H1 (cell line): ENCODE measurements around the gene RBM17. TPM values are rescaled to one million over a fixed set of nuclear protein-coding genes. Genes with fewer than 3 reads are reported as not detected.
"Not testable (repeated sequence)": the region's sequence is repeated elsewhere in the genome, so short reads cannot be mapped to it uniquely, and the experiment has no call there.

ENCODE experiments used
- CTCF ChIA-PET: fragments of 300-600 bp; sonication (Branson Sonifier 250); formaldehyde crosslinking; loops from one replicate; lab custom pipeline; 2021; ENCODE audit not compliant: partially characterized antibody; lab: Charles Lee
- POLR2A ChIA-PET: fragments of 300-600 bp; sonication (Branson Sonifier 250); formaldehyde crosslinking; loops from one replicate; lab custom pipeline; 2021; ENCODE audit warnings: inconsistent platforms; ENCODE audit not compliant: partially characterized antibody; lab: Charles Lee
- DNase-seq, 2 experiments: peaks; one replicate each; pipeline versions ENCODE4 v3.0.0 to v3.0.0-alpha.2; 2010 to 2022; ENCODE audit warnings: low spot score in 2 of 2, low read depth in 1 of 2, mixed read lengths in 1 of 2
- FAIRE-seq: peaks from 2 replicates; lab custom pipeline; 2011; peaks lifted over from hg19 to GRCh38; lab: Jason Lieb, UNC
- H2AFZ ChIP-seq: 2 replicates; pipeline ENCODE4 v1.8.1; 2012; ENCODE audit warnings: low read length, inconsistent platforms
- H2AK5ac ChIP-seq: 2 replicates; pipeline ENCODE4 v1.6.1; 2013; ENCODE audit warnings: low read depth, low read length
- H2BK120ac ChIP-seq: replicated peaks from 2 replicates; pipeline ENCODE3; 2013; ENCODE audit warnings: low read depth, low read length, inconsistent platforms
- H2BK12ac ChIP-seq: 2 replicates; pipeline ENCODE4 v1.6.1; 2013; ENCODE audit warnings: low read depth, low read length
- H2BK15ac ChIP-seq: 2 replicates; pipeline ENCODE4 v1.6.1; 2013; ENCODE audit warnings: low read length
- H2BK20ac ChIP-seq: 2 replicates; pipeline ENCODE4 v1.6.1; 2013; ENCODE audit warnings: low read length
- H2BK5ac ChIP-seq: 2 replicates; pipeline ENCODE4 v1.6.1; 2013; ENCODE audit warnings: low read depth, low read length
- H3K14ac ChIP-seq: 2 replicates; pipeline ENCODE4 v1.6.1; 2013; ENCODE audit warnings: inconsistent platforms; ENCODE audit not compliant: insufficient read length
- H3K18ac ChIP-seq: 2 replicates; pipeline ENCODE4 v1.6.1; 2013; ENCODE audit warnings: low read length; ENCODE audit errors: extremely low read depth
- H3K23ac ChIP-seq: 2 replicates; pipeline ENCODE4 v1.6.1; 2013; ENCODE audit warnings: inconsistent platforms; ENCODE audit not compliant: insufficient read length
- H3K23me2 ChIP-seq: 2 replicates; pipeline ENCODE4 v1.6.1; 2013; ENCODE audit warnings: low read depth, low read length
- H3K27ac ChIP-seq: 2 replicates; pipeline ENCODE4 v1.6.1; 2011; ENCODE audit warnings: low read depth, low read length, inconsistent platforms
- H3K27me3 ChIP-seq, 4 experiments: replicated peaks in 1 of 4; 1 replicate in 1 of 4; 2 replicates in 3 of 4; pipeline versions ENCODE4 v1.6.1 to v1.8.1; 2011 to 2013; ENCODE audit warnings: low read length in 3 of 4, mild to moderate bottlenecking in 3 of 4, inconsistent platforms in 2 of 4, mixed read lengths in 2 of 4, moderate library complexity in 1 of 4; ENCODE audit not compliant: control insufficient read depth in 3 of 4, insufficient read depth in 3 of 4; ENCODE audit errors: extremely low read depth in 1 of 4
- H3K36me3 ChIP-seq, 4 experiments: 2 replicates each; pipeline versions ENCODE4 v1.6.1 to v1.8.1; 2011 to 2013; ENCODE audit warnings: mild to moderate bottlenecking in 4 of 4, low read length in 3 of 4, moderate library complexity in 2 of 4, control low read depth in 1 of 4, inconsistent platforms in 1 of 4; ENCODE audit not compliant: insufficient read depth in 4 of 4, control insufficient read depth in 2 of 4
- H3K4ac ChIP-seq: replicated peaks from 2 replicates; pipeline ENCODE3; 2013; ENCODE audit warnings: low read length, low read depth, mixed read lengths, inconsistent platforms; ENCODE audit not compliant: insufficient read length
- H3K4me1 ChIP-seq, 4 experiments: replicated peaks in 1 of 4; 1 replicate in 1 of 4; 2 replicates in 3 of 4; pipeline versions ENCODE4 v1.6.1 to v1.8.1; 2011 to 2013; ENCODE audit warnings: low read length in 3 of 4, inconsistent platforms in 2 of 4, mixed read lengths in 1 of 4; ENCODE audit not compliant: insufficient read depth in 4 of 4, control insufficient read depth in 3 of 4
- H3K4me2 ChIP-seq, 2 experiments: 2 replicates each; pipeline versions ENCODE4 v1.6.1 to v1.8.1; 2011 to 2013; ENCODE audit warnings: low read depth in 2 of 2, low read length in 2 of 2, control low read depth in 1 of 2, inconsistent platforms in 1 of 2, mild to moderate bottlenecking in 1 of 2; ENCODE audit not compliant: insufficient read depth in 1 of 2
- H3K4me3 ChIP-seq, 4 experiments: fragments of 200-600, 300-600 bp in 1 of 4; sonication (generic), shearing (Covaris generic), sonication (Bioruptor Twin) in 1 of 4; 2 replicates each; pipeline versions ENCODE4 v1.5.1 to v1.8.1; 2011 to 2016; ENCODE audit warnings: low read length in 4 of 4, low read depth in 3 of 4, control low read depth in 2 of 4, inconsistent platforms in 2 of 4, mild to moderate bottlenecking in 2 of 4, mixed read lengths in 1 of 4, moderate library complexity in 1 of 4; ENCODE audit not compliant: insufficient read depth in 2 of 4; ENCODE audit errors: extremely low read depth in 1 of 4
- H3K56ac ChIP-seq: replicated peaks from 2 replicates; pipeline ENCODE3; 2013; ENCODE audit warnings: low read depth, mild to moderate bottlenecking, mixed read lengths, low read length, inconsistent platforms; ENCODE audit not compliant: insufficient read length
- H3K79me1 ChIP-seq: 2 replicates; pipeline ENCODE4 v1.6.1; 2013; ENCODE audit warnings: low read depth, low read length, control low read depth
- H3K79me2 ChIP-seq, 2 experiments: 2 replicates each; pipeline versions ENCODE4 v1.6.1 to v1.8.1; 2012 to 2013; ENCODE audit warnings: low read length in 2 of 2, mild to moderate bottlenecking in 2 of 2, inconsistent platforms in 1 of 2; ENCODE audit not compliant: insufficient read depth in 2 of 2, control insufficient read depth in 1 of 2
- H3K9ac ChIP-seq, 4 experiments: replicated peaks in 1 of 4; 1 replicate in 1 of 4; 2 replicates in 3 of 4; pipeline versions ENCODE4 v1.6.1 to v1.8.1; 2011 to 2013; ENCODE audit warnings: low read depth in 3 of 4, low read length in 3 of 4, control low read depth in 2 of 4, mild to moderate bottlenecking in 2 of 4, moderate library complexity in 2 of 4, inconsistent platforms in 1 of 4; ENCODE audit errors: extremely low read depth in 1 of 4
- H3K9me3 ChIP-seq, 2 experiments: 2 replicates each; pipeline versions ENCODE4 v1.6.1 to v1.8.1; 2012 to 2013; ENCODE audit warnings: mild to moderate bottlenecking in 2 of 2, moderate library complexity in 2 of 2, control low read depth in 1 of 2, inconsistent platforms in 1 of 2, low read depth in 1 of 2, low read length in 1 of 2, mixed read lengths in 1 of 2; ENCODE audit not compliant: insufficient read depth in 2 of 2
- H4K20me1 ChIP-seq, 2 experiments: replicated peaks in 1 of 2; 2 replicates each; pipeline versions ENCODE3 to v1.8.1; 2011 to 2013; ENCODE audit warnings: inconsistent platforms in 2 of 2, low read length in 2 of 2, mild to moderate bottlenecking in 1 of 2; ENCODE audit not compliant: insufficient read depth in 2 of 2, control insufficient read depth in 1 of 2
- H4K5ac ChIP-seq: 2 replicates; pipeline ENCODE4 v1.6.1; 2013; ENCODE audit warnings: low read length, low read depth, mixed read lengths, inconsistent platforms; ENCODE audit not compliant: insufficient read length
- H4K8ac ChIP-seq: 2 replicates; pipeline ENCODE4 v1.8.0; 2013; ENCODE audit warnings: mild to moderate bottlenecking, moderate library complexity, low read length, inconsistent platforms; ENCODE audit not compliant: insufficient read depth; ENCODE audit errors: extremely low read depth
- H4K91ac ChIP-seq: replicated peaks from 2 replicates; pipeline ENCODE3; 2013; ENCODE audit warnings: low read length, mixed read lengths, inconsistent platforms; ENCODE audit not compliant: insufficient read length
- KDM4A ChIP-seq: IDR thresholded peaks from one replicate; pipeline ENCODE4 v1.7.1; 2012; ENCODE audit warnings: low read depth, mild to moderate bottlenecking, moderate library complexity, low read length, inconsistent platforms; ENCODE audit not compliant: severe bottlenecking
- WGBS, 2 experiments: shearing (Covaris generic) in 1 of 2; methylation state at CpG; one replicate each; pipeline versions ENCODE4 v1.1.6 to v1.1.7; 2013 to 2015; ENCODE audit warnings: low lambda C conversion rate in 2 of 2, mixed read lengths in 2 of 2, inconsistent platforms in 1 of 2, low coverage in 1 of 2, missing lambda C conversion rate in 1 of 2; ENCODE audit not compliant: insufficient replicate concordance in 2 of 2, insufficient coverage in 1 of 2, insufficient read length in 1 of 2; ENCODE audit errors: extremely low coverage in 1 of 2, missing lambda C conversion rate in 1 of 2; 5-methylcytosine and 5-hydroxymethylcytosine counted together
- polyA plus RNA-seq, 7 experiments: library from polyadenylated mRNA; depleted of rRNA in 3 of 7; stranded (reverse) in 5 of 7; unstranded in 2 of 7; fragments of >200 nt in 5 of 7; fragments of 200-250 nt in 2 of 7; gene quantifications; 1 replicate in 5 of 7; 2 replicates in 1 of 7; 4 replicates in 1 of 7; pipeline versions ENCODE4 v1.2.1 to v1.2.3, GENCODE V29; 2011 to 2013; ENCODE audit warnings: missing spikeins in 2 of 7, mixed read lengths in 2 of 7
- total RNA-seq: library from RNA; stranded (reverse); fragmentation: NEBNext Ultra II Directional; extraction: Animal tissue kit (Norgen Biotek cat#: 25700); gene quantifications from 2 replicates; pipeline ENCODE4 v1.2.1, GENCODE V29; 2021
- TF ChIP-seq, protein P1 (sequence below): IDR thresholded peaks from 2 replicates; pipeline ENCODE4 v1.6.1; 2012; ENCODE audit warnings: inconsistent platforms

Gene RBM17
- total and polyA plus RNA-seq, 2 of the 8 experiments (the other 6 are each of a cell fraction or from before 2014, with no cell fraction given): 15.7 to 128 TPM

DNA sequence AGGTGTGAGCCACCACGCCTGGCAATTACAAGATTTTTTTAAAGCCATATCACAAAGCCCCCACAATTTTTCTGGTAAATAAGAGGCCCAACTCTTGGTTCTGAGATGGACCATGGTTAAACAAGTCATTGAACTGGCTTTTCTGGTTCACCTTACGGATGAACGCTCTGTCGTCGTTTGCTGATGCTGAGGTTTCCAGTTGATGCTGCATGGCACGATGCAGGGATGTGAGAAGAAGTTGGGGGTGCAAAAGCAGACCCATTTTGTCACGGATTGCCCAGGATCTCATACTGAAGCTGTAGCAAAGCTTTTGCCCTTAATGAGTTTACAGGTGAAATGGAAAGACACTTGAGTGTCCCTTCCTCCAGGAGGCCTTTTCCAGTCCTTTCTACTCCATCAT lies 24.7 kb upstream of the RBM17 start (continued):
- no peak for TF ChIP-seq KDM4A
- TF ChIP-seq, protein P1, sequence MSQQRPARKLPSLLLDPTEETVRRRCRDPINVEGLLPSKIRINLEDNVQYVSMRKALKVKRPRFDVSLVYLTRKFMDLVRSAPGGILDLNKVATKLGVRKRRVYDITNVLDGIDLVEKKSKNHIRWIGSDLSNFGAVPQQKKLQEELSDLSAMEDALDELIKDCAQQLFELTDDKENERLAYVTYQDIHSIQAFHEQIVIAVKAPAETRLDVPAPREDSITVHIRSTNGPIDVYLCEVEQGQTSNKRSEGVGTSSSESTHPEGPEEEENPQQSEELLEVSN: no peak

- H4K20me1 ChIP-seq, H3K18ac ChIP-seq, H3K79me2 ChIP-seq, FAIRE-seq, H3K4ac ChIP-seq, H2BK15ac ChIP-seq, H3K79me1 ChIP-seq, H2BK120ac ChIP-seq, H3K36me3 ChIP-seq, CTCF ChIA-PET, H4K8ac ChIP-seq, H2BK20ac ChIP-seq, H3K56ac ChIP-seq, H3K4me1 ChIP-seq, DNase-seq, H3K27ac ChIP-seq, H3K14ac ChIP-seq, POLR2A ChIA-PET, H3K23me2 ChIP-seq, H3K4me3 ChIP-seq, H3K23ac ChIP-seq, H3K4me2 ChIP-seq, H4K5ac ChIP-seq, H2BK12ac ChIP-seq, H2BK5ac ChIP-seq, H4K91ac ChIP-seq, H3K27me3 ChIP-seq, H2AFZ ChIP-seq, H3K9ac ChIP-seq, H2AK5ac ChIP-seq, H3K9me3 ChIP-seq: not testable (repeated sequence)
- WGBS, 2 experiments: 84% methylated on average over 2 of the region's 3 CpGs; no CpG with 5 or more reads in 1 of the 2 experiments
Measured at GRCh38 chr10:6064726-6065125, 24.1 kb upstream of the RBM17 start.
